Neural cell (in vitro differentiated cells): ENCODE measurements around the gene PALM3. TPM values are rescaled to one million over a fixed set of nuclear protein-coding genes. Genes with fewer than 3 reads are reported as not detected.
A peak's percentile ranks its signal among the peaks of the same experiment; 100 is the strongest.

ENCODE experiments used
- H2AFZ ChIP-seq: fragments of 200-600, 300-800 bp; sonication (generic), shearing (Covaris generic); 2 replicates; pipeline ENCODE4 v1.6.0; 2014; ENCODE audit warnings: low read depth, mild to moderate bottlenecking, antibody characterized with exemption, low read length, moderate library complexity
- H3F3A ChIP-seq: fragments of 200-600 bp; shearing (Covaris generic); 2 replicates; pipeline ENCODE4 v1.6.1; 2016; ENCODE audit warnings: mild to moderate bottlenecking, moderate library complexity, mixed read lengths, antibody characterized with exemption, low read length; ENCODE audit not compliant: insufficient read depth, poor library complexity, severe bottlenecking
- H3K27ac ChIP-seq: fragments of 200-600, 300-800 bp; sonication (generic), shearing (Covaris generic); 2 replicates; pipeline ENCODE4 v1.5.1; 2014; ENCODE audit warnings: mild to moderate bottlenecking, low read length, moderate library complexity
- H3K27me3 ChIP-seq: fragments of 300-800, 200-600 bp; sonication (generic), shearing (Covaris generic); 2 replicates; pipeline ENCODE4 v1.6.0; 2014; ENCODE audit warnings: mild to moderate bottlenecking, low read depth, low read length, moderate library complexity; ENCODE audit not compliant: insufficient read depth
- H3K36me3 ChIP-seq: fragments of 300-800, 200-600 bp; sonication (generic), shearing (Covaris generic); 2 replicates; pipeline ENCODE4 v1.5.1; 2014; ENCODE audit warnings: mild to moderate bottlenecking, antibody characterized with exemption, low read length, moderate library complexity; ENCODE audit not compliant: insufficient read depth
- H3K4me2 ChIP-seq: fragments of 300-800, 200-600 bp; sonication (generic), shearing (Covaris generic); 2 replicates; pipeline ENCODE4 v1.6.0; 2014; ENCODE audit warnings: mild to moderate bottlenecking, low read length
- H3K4me3 ChIP-seq: fragments of 300-800, 200-600 bp; sonication (generic), shearing (Covaris generic); 2 replicates; pipeline ENCODE4 v1.5.1; 2014; ENCODE audit warnings: mild to moderate bottlenecking, low read length, moderate library complexity
- H3K79me2 ChIP-seq: fragments of 200-600 bp; shearing (Covaris generic); replicated peaks from 2 replicates; pipeline ENCODE4 v1.6.0; 2014; ENCODE audit warnings: mild to moderate bottlenecking, low read length, moderate library complexity; ENCODE audit not compliant: insufficient read depth
- H3K9ac ChIP-seq: fragments of 300-800, 200-600 bp; sonication (generic), shearing (Covaris generic); 2 replicates; pipeline ENCODE4 v1.6.1; 2016; ENCODE audit warnings: mild to moderate bottlenecking, low read length, mixed read lengths
- H3K9me2 ChIP-seq: fragments of 200-600 bp; shearing (Covaris generic); 2 replicates; pipeline ENCODE4 v1.6.1; 2016; ENCODE audit warnings: mild to moderate bottlenecking, low read length, mixed read lengths; ENCODE audit not compliant: insufficient read depth
- H3K9me3 ChIP-seq: fragments of 200-600, 300-800 bp; sonication (generic), shearing (Covaris generic); 2 replicates; pipeline ENCODE4 v1.6.1; 2016; ENCODE audit warnings: mild to moderate bottlenecking, mixed run types, low read length, moderate library complexity, mixed read lengths
- H4K20me1 ChIP-seq: fragments of 200-600 bp; shearing (Covaris generic); 2 replicates; pipeline ENCODE4 v1.6.1; 2016; ENCODE audit warnings: mild to moderate bottlenecking, mixed run types; ENCODE audit not compliant: insufficient read depth
- CTCF ChIP-seq: fragments of 450-650 bp; IDR thresholded peaks from 2 replicates; pipeline ENCODE4 v1.5.1; 2014; ENCODE audit warnings: antibody characterized with exemption, mild to moderate bottlenecking, moderate library complexity; ENCODE audit not compliant: poor library complexity, severe bottlenecking
- EP300 ChIP-seq: fragments of 450-650 bp; conservative IDR thresholded peaks from 2 replicates; pipeline ENCODE4 v1.6.1; 2014; ENCODE audit warnings: antibody characterized with exemption, mild to moderate bottlenecking, moderate library complexity; ENCODE audit not compliant: poor library complexity, severe bottlenecking
- EZH2 ChIP-seq: fragments of 200-600, 300-800 bp; shearing (Covaris generic), sonication (generic); IDR thresholded peaks from 2 replicates; pipeline ENCODE4 v1.6.1; 2014; ENCODE audit warnings: antibody characterized with exemption, low read length, borderline replicate concordance, mild to moderate bottlenecking; ENCODE audit not compliant: insufficient read depth, poor library complexity, severe bottlenecking
- MXI1 ChIP-seq: fragments of 450-650 bp; conservative IDR thresholded peaks from 2 replicates; pipeline ENCODE4 v1.6.1; 2014; ENCODE audit warnings: antibody characterized with exemption, mild to moderate bottlenecking; ENCODE audit not compliant: poor library complexity, severe bottlenecking
- POLR2AphosphoS5 ChIP-seq: IDR thresholded peaks from 2 replicates; pipeline ENCODE4 v1.6.1; 2012
- RAD21 ChIP-seq: fragments of 450-650 bp; conservative IDR thresholded peaks from 2 replicates; pipeline ENCODE4 v1.6.1; 2014; ENCODE audit warnings: antibody characterized with exemption, mild to moderate bottlenecking, moderate library complexity
- REST ChIP-seq: IDR thresholded peaks from 2 replicates; pipeline ENCODE4 v1.6.1; 2012; ENCODE audit warnings: borderline replicate concordance
- SMC3 ChIP-seq: fragments of 450-650 bp; conservative IDR thresholded peaks from 2 replicates; pipeline ENCODE4 v1.6.1; 2014; ENCODE audit warnings: antibody characterized with exemption, mild to moderate bottlenecking, moderate library complexity; ENCODE audit not compliant: poor library complexity
- TAF1 ChIP-seq: IDR thresholded peaks from 2 replicates; pipeline ENCODE4 v1.6.1; 2012; ENCODE audit warnings: low read depth
- polyA plus RNA-seq: library from polyadenylated mRNA; depleted of rRNA; stranded (reverse); fragments of >200 nt; gene quantifications from 2 replicates; pipeline ENCODE4 v1.2.3, GENCODE V29; 2014

PALM3 gene
- polyA plus RNA-seq, 1 donor from 2014 or later: 0.33 TPM

- no peaks in the 10 kb centered on the region for H3K9me3 ChIP-seq
- H3K9ac ChIP-seq: no peak overlapping the region
- H3K79me2 ChIP-seq: no peaks in the 10 kb centered on the region
- no peak overlapping the region for H3K4me3 ChIP-seq
- H3K27ac ChIP-seq: no peak overlapping the region
- no peak overlapping the region for H2AFZ ChIP-seq
- TF ChIP-seq SMC3: no peak
- TF ChIP-seq REST: no peak
- TF ChIP-seq MXI1: no peak
- TF ChIP-seq CTCF: peak; percentile 33
- TF ChIP-seq TAF1: no peak
- TF ChIP-seq POLR2AphosphoS5: no peak
- TF ChIP-seq EP300: no peak
- peaks cover 18% of the 10 kb centered on the region for H3K27me3 ChIP-seq
- no peaks in the 10 kb centered on the region for H4K20me1 ChIP-seq
- no peaks in the 10 kb centered on the region for H3K9me2 ChIP-seq
- H3K4me2 ChIP-seq: no peak overlapping the region
- H3F3A ChIP-seq: no peaks in the 10 kb centered on the region
- no peaks in the 10 kb centered on the region for H3K36me3 ChIP-seq
These were observed 2.8 kb downstream of the PALM3 start for GRCh38 chr19:14059093-14059480.

- Histone ChIP-seq H3K79me2 (no peaks in the 10 kb centered on the region), H3K27ac (no peak overlapping the region), H3K36me3 (no peaks in the 10 kb centered on the region), H3K4me3 (peak overlapping the region; percentile 59), H3F3A (no peaks in the 10 kb centered on the region), H3K9me3 (no peaks in the 10 kb centered on the region), H3K9me2 (no peaks in the 10 kb centered on the region), H4K20me1 (no peaks in the 10 kb centered on the region), H3K9ac (peak overlapping the region; percentile 20), H2AFZ (no peak overlapping the region), H3K4me2 (no peak overlapping the region), H3K27me3 (peaks cover 18% of the 10 kb centered on the region)
- TF ChIP-seq REST (no peak), EZH2 (no peak), EP300 (no peak), TAF1 (no peak), POLR2AphosphoS5 (no peak), SMC3 (no peak), RAD21 (no peak), CTCF (no peak), MXI1 (no peak)
These were observed 3.4 kb downstream of the PALM3 start for GRCh38 chr19:14058182-14059092.
